ENCODE measurements around the gene ANTXR2. TPM values are rescaled to one million over a fixed set of nuclear protein-coding genes. Genes with fewer than 3 reads are reported as not detected.

Gene ANTXR2
- total and polyA plus RNA-seq, 9 of the 15 experiments (the other 6 are each of a cell fraction or from before 2014, with no cell fraction given), result 10.1 to 83.8 (median 60.3) TPM

GRCh38 chr4:79862821-79863220 is 210.2 kb downstream of the ANTXR2 start (continued):
- TF ChIP-seq PATZ1 (CRISPR knock-in tag; IDR thresholded peaks at IDR 0.05; ENCODE audit: borderline replicate concordance) (no peak), TCF3 (CRISPR knock-in tag; IDR thresholded peaks at IDR 0.05) (peak; percentile 26; the same call in 1 of the 2 replicates), MED1 (CRISPR knock-in tag; IDR thresholded peaks at IDR 0.05; ENCODE audit: borderline replicate concordance) (no peak), ZNF740 (CRISPR knock-in tag; IDR thresholded peaks at IDR 0.05) (no peak), ZNF740 (tag; IDR thresholded peaks at IDR 0.05) (no peak), ZNF75A (CRISPR knock-in tag; IDR thresholded peaks at IDR 0.05) (no peak), ARID4B (CRISPR knock-in tag; IDR thresholded peaks at IDR 0.05) (no peak), SMARCA5 (IDR thresholded peaks at IDR 0.05) (no peak), PCBP2 (IDR thresholded peaks at IDR 0.05; ENCODE audit: low read depth, low read length, poor library complexity, severe bottlenecking) (no peak), POLR2B (IDR thresholded peaks at IDR 0.05; ENCODE audit: low read depth, partially characterized antibody) (no peak), CHAMP1 (IDR thresholded peaks at IDR 0.05) (no peak), CBFA2T3 (IDR thresholded peaks at IDR 0.05) (peak; percentile 54), HDAC8 (tag; IDR thresholded peaks at IDR 0.05) (no peak), TEAD4 (IDR thresholded peaks at IDR 0.05; ENCODE audit: low read length) (peak; percentile 49), TEAD4 (CRISPR knock-in tag; IDR thresholded peaks at IDR 0.05; ENCODE audit: borderline replicate concordance) (no peak)

Data from K562 (cell line).